NCI-H526 (cell line): ENCODE results near the gene TMED5.
"Not testable (repeated sequence)": the region's sequence is repeated elsewhere in the genome, so short reads cannot be mapped to it uniquely, and the experiment has no call there.

Experiments
- DNase-seq, 2 experiments: peaks; one replicate each; lab custom pipeline; 2025; lab: John Stamatoyannopoulos, UW

The TMED5 gene

DNA sequence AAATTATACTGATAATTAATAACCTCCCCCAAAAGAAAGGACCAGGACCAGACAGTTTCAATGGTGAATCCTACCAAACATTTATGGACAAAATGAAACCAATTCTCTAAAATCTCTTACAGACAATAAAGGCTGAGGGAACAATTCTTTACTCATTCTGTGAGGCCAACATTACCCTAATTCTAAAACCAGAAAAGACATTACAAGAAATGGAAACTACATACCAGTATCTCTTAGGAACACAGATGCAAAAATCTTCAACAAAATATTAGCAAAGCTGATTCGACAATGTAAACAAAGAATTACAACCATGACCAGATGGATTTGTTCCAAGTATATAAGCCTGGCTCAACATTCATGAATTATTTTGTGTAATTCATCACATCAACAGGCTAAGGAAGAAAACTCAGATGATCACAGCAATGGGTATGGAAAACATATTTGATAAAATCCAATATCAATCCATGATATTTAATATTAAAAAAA is 8.6 kb downstream of the TMED5 start:
- DNase-seq, result no peak

DNA sequence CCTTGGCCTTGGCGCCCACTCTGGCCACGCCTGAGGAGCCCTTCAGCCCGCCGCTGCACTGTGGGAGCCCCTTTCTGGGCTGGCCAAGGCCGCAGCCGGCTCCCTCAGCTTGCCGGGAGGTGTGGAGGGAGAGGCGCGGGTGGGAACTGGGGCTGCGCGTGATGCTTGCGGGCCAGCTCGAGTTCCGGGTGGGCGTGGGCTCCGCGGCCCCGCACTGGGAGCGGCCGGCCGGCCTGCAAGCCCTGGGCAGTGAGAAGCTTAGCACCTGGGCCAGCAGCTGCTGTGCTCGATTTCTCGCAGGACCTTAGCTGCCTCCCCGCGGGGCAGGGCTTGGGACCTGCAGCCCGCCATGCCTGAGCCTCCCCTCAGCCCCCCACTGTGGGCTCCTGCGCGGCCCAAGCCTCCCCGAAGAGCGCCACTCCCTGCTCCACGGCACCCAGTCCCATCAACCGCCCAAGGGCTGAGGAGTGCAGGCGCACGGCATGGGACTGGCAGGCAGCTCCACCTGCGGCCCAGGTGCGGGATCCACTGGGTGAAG is 10.0 kb downstream of the TMED5 start:
- DNase-seq, result not testable (repeated sequence)

GRCh38 chr1:93167006-93167405 is 13.2 kb downstream of the TMED5 start:
- DNase-seq, result no peak

- not testable (repeated sequence) for DNase-seq
Observed at GRCh38 chr1:93165895-93166294, 14.3 kb downstream of the TMED5 start.

DNA sequence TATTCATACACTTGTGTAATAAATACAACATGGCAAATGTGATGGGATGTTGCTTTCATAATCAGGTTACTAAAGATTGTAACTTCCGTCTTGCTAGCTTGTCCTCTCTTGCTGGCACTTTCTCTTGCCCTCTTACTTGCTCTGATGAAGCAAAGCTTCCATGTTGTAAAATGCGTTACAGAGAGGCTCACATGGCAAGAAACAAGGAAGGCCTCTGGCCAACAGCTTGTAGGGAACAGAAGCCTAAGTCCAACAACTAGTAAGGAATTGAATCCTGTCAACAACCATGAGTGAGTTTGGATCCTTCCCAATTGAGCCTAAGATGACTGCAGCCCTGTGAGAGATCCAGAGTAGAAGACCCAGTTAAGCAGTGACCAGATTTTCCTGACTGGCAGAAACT is 15.4 kb downstream of the TMED5 start:
- DNase-seq, result no peak

DNA sequence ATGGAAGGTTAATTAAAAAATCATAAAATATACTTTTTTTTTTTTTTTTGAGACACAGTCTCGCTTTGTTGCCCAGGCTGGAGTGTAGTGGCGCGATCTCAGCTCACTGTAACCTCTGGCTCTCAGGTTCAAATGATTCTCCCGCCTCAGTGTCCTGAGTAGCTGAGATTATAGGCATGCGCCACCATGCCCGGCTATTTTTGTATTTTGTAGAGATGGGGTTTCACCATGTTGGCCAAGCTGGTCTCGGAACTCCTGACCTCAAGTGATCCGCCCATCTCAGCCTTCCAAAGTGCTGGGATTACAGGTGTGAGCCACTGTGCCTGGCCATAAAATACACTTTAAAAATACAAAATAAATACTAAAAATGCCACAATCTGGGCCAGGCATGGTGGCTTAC is 16.9 kb downstream of the TMED5 start:
- DNase-seq, result not testable (repeated sequence)

GRCh38 chr1:93159337-93159736 is 20.9 kb downstream of the TMED5 start:
- no peak for DNase-seq

DNA sequence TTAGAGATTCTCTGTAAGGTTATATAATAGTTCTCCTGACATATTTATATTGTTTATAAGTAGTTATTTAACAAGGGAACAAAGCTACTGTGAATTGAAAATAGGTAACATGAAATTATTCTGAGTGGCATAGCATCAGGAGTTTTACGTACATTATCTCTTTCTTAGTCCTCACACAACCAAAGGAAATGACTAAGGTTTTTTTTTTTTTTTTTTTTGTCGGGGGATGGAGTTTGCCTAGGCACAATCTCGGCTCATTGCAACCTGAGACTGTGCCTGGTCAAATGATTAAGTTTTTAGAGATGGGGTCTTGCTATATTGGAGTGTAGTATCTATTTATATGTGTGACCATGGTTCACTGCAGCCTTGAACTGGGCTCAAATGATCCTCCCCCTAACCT is 24.9 kb downstream of the TMED5 start:
- DNase-seq, result no peak

DNA sequence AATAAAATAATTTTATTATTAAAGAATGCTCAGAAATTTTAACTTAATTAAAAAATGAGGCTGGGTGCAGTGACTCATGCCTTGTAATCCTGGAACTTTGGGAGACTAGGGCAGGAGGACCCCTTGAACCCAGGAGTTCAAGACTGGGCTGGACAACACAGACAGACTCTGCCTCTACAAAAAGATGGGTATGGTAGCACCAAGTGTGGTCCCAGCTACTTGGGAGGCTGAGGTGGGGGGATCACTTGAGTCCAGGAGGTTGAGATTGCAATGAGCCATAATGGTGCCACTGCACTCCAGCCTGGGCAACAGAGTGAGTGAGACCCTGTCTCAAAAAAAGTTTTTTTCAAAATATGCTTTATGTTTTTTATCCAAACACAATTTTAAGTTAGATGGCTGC is 25.3 kb downstream of the TMED5 start:
- no peak for DNase-seq

- no peak for DNase-seq
Observed at GRCh38 chr1:93152835-93153234, 27.4 kb downstream of the TMED5 start.

GRCh38 chr1:93151474-93151873 is 28.7 kb downstream of the TMED5 start:
- no peak for DNase-seq

DNA sequence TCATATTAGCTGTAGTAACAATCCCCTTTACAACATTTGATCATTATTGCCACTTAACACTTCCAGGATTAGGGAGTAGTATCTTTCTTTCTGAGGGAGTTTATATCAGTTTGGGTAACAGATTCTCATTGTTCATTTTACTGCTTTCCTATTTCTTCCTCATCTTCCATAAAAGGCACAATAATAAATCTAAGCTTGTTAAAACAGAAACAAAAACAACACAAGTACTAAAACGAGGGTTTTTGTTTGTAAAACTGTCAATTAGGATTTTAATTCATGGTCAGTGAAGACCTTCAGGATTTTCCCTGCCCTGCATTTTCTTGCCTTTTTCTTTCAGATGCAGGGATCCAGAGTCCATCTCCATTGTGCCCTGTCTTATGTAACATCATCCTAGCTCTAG is 29.5 kb downstream of the TMED5 start:
- no peak for DNase-seq

GRCh38 chr1:93148001-93148400 is 32.2 kb downstream of the TMED5 start:
- no peak for DNase-seq

DNA sequence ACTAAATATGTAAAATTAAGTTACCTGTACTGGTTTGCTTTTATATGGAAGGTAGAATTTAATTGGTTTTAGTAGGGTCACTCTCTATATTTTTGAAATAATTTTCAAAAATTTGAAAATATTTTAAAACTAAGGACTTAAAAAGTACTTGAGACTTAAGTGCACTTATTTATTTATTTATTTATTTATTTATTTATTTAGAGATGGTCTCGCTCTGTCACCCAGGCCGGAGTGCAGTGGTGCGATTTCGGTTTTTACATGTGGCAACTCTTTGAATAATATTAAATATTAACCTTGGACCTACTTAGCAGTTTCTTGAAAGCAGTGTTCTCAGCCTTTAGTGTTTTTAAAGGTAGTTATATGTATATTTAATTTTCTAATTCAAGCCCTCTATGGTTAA is 36.4 kb downstream of the TMED5 start:
- DNase-seq, result no peak

- no peak for DNase-seq
Observed at GRCh38 chr1:93143136-93143535, 37.1 kb downstream of the TMED5 start.

DNA sequence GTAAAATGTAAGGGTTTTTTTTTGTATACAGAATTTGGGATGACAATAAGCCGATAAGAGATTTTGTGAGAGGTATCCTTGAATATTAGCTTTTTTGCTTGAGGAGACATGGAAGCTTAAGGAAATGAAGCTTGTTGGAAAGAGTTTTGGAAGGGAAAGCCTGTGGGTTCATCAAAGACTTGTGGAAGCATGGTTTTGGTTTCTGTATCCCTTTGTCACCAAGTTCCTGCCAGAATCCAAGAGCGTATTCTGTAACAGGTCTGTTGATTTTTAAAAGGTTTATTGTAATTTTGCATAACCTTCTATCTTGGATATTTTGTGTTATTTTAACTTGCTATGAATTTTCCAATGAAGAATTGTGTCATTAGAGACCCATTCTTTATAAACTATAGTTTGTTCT is 38.1 kb downstream of the TMED5 start:
- DNase-seq, result no peak

DNA sequence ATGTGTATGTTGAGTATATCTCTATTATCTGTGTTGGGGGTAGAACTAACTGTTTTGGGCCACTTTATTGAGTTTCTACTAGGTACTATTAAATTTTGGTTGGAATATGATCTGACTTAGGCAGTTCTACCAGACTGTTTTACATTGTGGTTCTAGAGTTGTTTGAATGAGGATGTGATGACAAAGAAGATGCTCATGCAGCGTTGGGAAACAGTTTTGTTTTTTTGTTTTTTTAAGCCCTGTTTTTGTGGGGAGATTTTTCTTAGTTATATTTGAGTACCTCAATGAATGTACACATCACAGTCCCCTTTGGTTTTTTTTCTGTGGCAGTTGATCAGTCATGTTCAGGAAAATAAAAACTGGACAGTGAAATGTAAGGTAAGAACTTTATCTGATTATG is 40.1 kb downstream of the TMED5 start:
- DNase-seq, result no peak

GRCh38 chr1:93137604-93138292 is 42.5 kb downstream of the TMED5 start:
- no peak for DNase-seq

GRCh38 chr1:93136445-93136844 is 43.8 kb downstream of the TMED5 start:
- DNase-seq, result no peak

GRCh38 chr1:93132638-93133037 is 47.6 kb downstream of the TMED5 start:
- DNase-seq, result no peak

GRCh38 chr1:93129507-93130099 is 50.6 kb downstream of the TMED5 start:
- no peak for DNase-seq

GRCh38 chr1:93124556-93125355 is 55.5 kb downstream of the TMED5 start:
- DNase-seq, result no peak
